Smooth muscle cell (in vitro differentiated cells): ENCODE results near the gene AKR1B1. TPM values are rescaled to one million over a fixed set of nuclear protein-coding genes. Genes with fewer than 3 reads are reported as not detected.

ENCODE experiments used
- DNase-seq: peaks from one replicate; lab custom pipeline; 2025; ENCODE audit not compliant: unreplicated experiment; lab: John Stamatoyannopoulos, UW
- H2AFZ ChIP-seq: fragments of 200-600 bp; sonication (generic); 2 replicates; pipeline ENCODE4 v1.6.0; 2016; ENCODE audit warnings: antibody characterized with exemption, low read depth, mild to moderate bottlenecking
- H3F3A ChIP-seq: fragments of 200-600 bp; sonication (generic); 2 replicates; pipeline ENCODE4 v1.6.0; 2017; ENCODE audit warnings: antibody characterized with exemption, low read depth
- H3K27ac ChIP-seq: fragments of 200-600 bp; sonication (generic); 2 replicates; pipeline ENCODE4 v1.5.1; 2016; ENCODE audit warnings: low read depth, mild to moderate bottlenecking
- H3K27me3 ChIP-seq: fragments of 200-600 bp; sonication (generic); 2 replicates; pipeline ENCODE4 v1.6.1; 2016; ENCODE audit warnings: low read depth, mild to moderate bottlenecking
- H3K36me3 ChIP-seq: fragments of 200-600 bp; sonication (generic); 2 replicates; pipeline ENCODE4 v1.5.1; 2016; ENCODE audit warnings: low read depth
- H3K4me1 ChIP-seq: fragments of 200-600 bp; sonication (generic); 2 replicates; pipeline ENCODE4 v1.5.1; 2016; ENCODE audit warnings: low read depth
- H3K4me2 ChIP-seq: fragments of 200-600 bp; sonication (generic); 2 replicates; pipeline ENCODE4 v1.6.0; 2016; ENCODE audit warnings: mild to moderate bottlenecking
- H3K4me3 ChIP-seq: fragments of 200-600 bp; sonication (generic); 2 replicates; pipeline ENCODE4 v1.5.1; 2016; ENCODE audit warnings: mild to moderate bottlenecking
- H3K79me2 ChIP-seq: fragments of 200-600 bp; sonication (generic); 2 replicates; pipeline ENCODE4 v1.6.0; 2016; ENCODE audit warnings: low read depth, mild to moderate bottlenecking
- H3K9ac ChIP-seq: fragments of 200-600 bp; sonication (generic); 2 replicates; pipeline ENCODE4 v1.6.0; 2016; ENCODE audit warnings: low read depth
- H3K9me3 ChIP-seq: fragments of 200-600 bp; sonication (generic); replicated peaks from 2 replicates; pipeline ENCODE4 v1.5.1; 2016; ENCODE audit warnings: low read depth
- H4K20me1 ChIP-seq: fragments of 200-600 bp; sonication (generic); 2 replicates; pipeline ENCODE4 v1.6.0; 2016; ENCODE audit warnings: low read depth
- CTCF ChIP-seq: fragments of 200-600 bp; sonication (generic); IDR thresholded peaks from 2 replicates; pipeline ENCODE4 v1.5.1; 2017; ENCODE audit warnings: borderline replicate concordance, mild to moderate bottlenecking, antibody characterized with exemption; ENCODE audit not compliant: insufficient read depth, poor library complexity, severe bottlenecking
- WGBS: methylation state at CpG from one replicate; pipeline ENCODE4 v1.1.7; 2016; ENCODE audit warnings: low lambda C conversion rate; 5-methylcytosine and 5-hydroxymethylcytosine counted together
- polyA plus RNA-seq: library from polyadenylated mRNA; unstranded; fragments of >200 nt; fragmentation: Nextera tagmentation; extraction: Ambion mirVana; gene quantifications from 2 replicates; pipeline ENCODE4 v1.2.1, GENCODE V29; 2016
- total RNA-seq: library from RNA; depleted of rRNA; stranded (reverse); fragments of >200 nt; gene quantifications from 2 replicates; pipeline ENCODE4 v1.2.3, GENCODE V29; 2014

Gene AKR1B1
- total and polyA plus RNA-seq, 2 experiments from 2014 or later: 75.7 to 122 TPM

- 97% methylated on average over 4 of the region's 4 CpGs for WGBS
- H3K4me2 ChIP-seq: no peak overlapping the region
- no peaks in the 10 kb centered on the region for H3F3A ChIP-seq
- no peaks in the 10 kb centered on the region for H3K36me3 ChIP-seq
- no peak overlapping the region for H3K4me3 ChIP-seq
- no peaks in the 10 kb centered on the region for H3K79me2 ChIP-seq
- no peak for TF ChIP-seq CTCF
- H3K9me3 ChIP-seq: no peaks in the 10 kb centered on the region
- no peaks in the 10 kb centered on the region for H3K27me3 ChIP-seq
- DNase-seq: no peak
- H2AFZ ChIP-seq: no peak overlapping the region
- H4K20me1 ChIP-seq: no peaks in the 10 kb centered on the region
- H3K9ac ChIP-seq: no peak overlapping the region
- no peak overlapping the region for H3K27ac ChIP-seq
- H3K4me1 ChIP-seq: no peaks in the 10 kb centered on the region
These were observed 17.6 kb downstream of the AKR1B1 start for GRCh38 chr7:134441264-134441663.

GRCh38 chr7:134440476-134440875, 18.4 kb downstream of the AKR1B1 start:
- H3K4me3 ChIP-seq: no peak overlapping the region
- DNase-seq: no peak
- no peaks in the 10 kb centered on the region for H3K36me3 ChIP-seq
- no peak for TF ChIP-seq CTCF
- no peak overlapping the region for H3K27ac ChIP-seq
- no peak overlapping the region for H2AFZ ChIP-seq
- H3K79me2 ChIP-seq: no peaks in the 10 kb centered on the region
- H4K20me1 ChIP-seq: no peaks in the 10 kb centered on the region
- WGBS: 95% methylated on average over 4 of the region's 4 CpGs
- H3K9me3 ChIP-seq: no peaks in the 10 kb centered on the region
- no peak overlapping the region for H3K4me2 ChIP-seq
- no peak overlapping the region for H3K9ac ChIP-seq
- no peaks in the 10 kb centered on the region for H3K27me3 ChIP-seq
- H3K4me1 ChIP-seq: no peaks in the 10 kb centered on the region
- no peaks in the 10 kb centered on the region for H3F3A ChIP-seq

- DNase-seq: no peak
- WGBS: 84% methylated on average over 8 of the region's 8 CpGs
- H3K4me3 ChIP-seq: no peak overlapping the region
- no peak overlapping the region for H3K4me2 ChIP-seq
- H3K9ac ChIP-seq: no peak overlapping the region
- H3K79me2 ChIP-seq: no peaks in the 10 kb centered on the region
- H3K9me3 ChIP-seq: no peaks in the 10 kb centered on the region
- H3F3A ChIP-seq: no peaks in the 10 kb centered on the region
- H3K36me3 ChIP-seq: no peaks in the 10 kb centered on the region
- no peaks in the 10 kb centered on the region for H3K27me3 ChIP-seq
- no peak for TF ChIP-seq CTCF
- no peak overlapping the region for H3K27ac ChIP-seq
- no peaks in the 10 kb centered on the region for H4K20me1 ChIP-seq
- no peaks in the 10 kb centered on the region for H3K4me1 ChIP-seq
- no peak overlapping the region for H2AFZ ChIP-seq
These were observed 18.8 kb downstream of the AKR1B1 start for GRCh38 chr7:134440067-134440466.

- DNase-seq: no peak
- Histone ChIP-seq H3K9ac (no peak overlapping the region), H3K4me3 (no peak overlapping the region), H3K9me3 (no peaks in the 10 kb centered on the region), H2AFZ (no peak overlapping the region), H3K4me2 (no peak overlapping the region), H3K36me3 (no peaks in the 10 kb centered on the region), H3F3A (no peaks in the 10 kb centered on the region), H3K27ac (no peak overlapping the region), H4K20me1 (no peaks in the 10 kb centered on the region), H3K27me3 (no peaks in the 10 kb centered on the region), H3K79me2 (no peaks in the 10 kb centered on the region), H3K4me1 (no peaks in the 10 kb centered on the region)
- TF ChIP-seq CTCF: no peak
- 77% methylated on average over 4 of the region's 4 CpGs for whole genome bisulfite sequencing
These were observed 20.0 kb downstream of the AKR1B1 start for GRCh38 chr7:134438946-134439345.
